Measurements from ENCODE around the gene RASL10B. TPM values are rescaled to one million over a fixed set of nuclear protein-coding genes. Genes with fewer than 3 reads are reported as not detected.

RASL10B gene
- total and polyA plus RNA-seq, 10 of the 15 experiments (the other 5 are each of a cell fraction or from before 2014, with no cell fraction given) = not detected

- TF ChIP-seq CEBPZ (IDR thresholded peaks at IDR 0.05; ENCODE audit: low read depth, low read length) = no peak
- no peak for TF ChIP-seq ZBTB33 (IDR thresholded peaks at IDR 0.05)
- peak; percentile 39 for TF ChIP-seq MAX (IDR thresholded peaks at IDR 0.05; ENCODE audit: low read depth, low read length)
- no peak for TF ChIP-seq ESRRA (IDR thresholded peaks at IDR 0.05; ENCODE audit: low read length)
- peak; percentile 87 for TF ChIP-seq IKZF1 (conservative IDR thresholded peaks at IDR 0.05)
- no peak for TF ChIP-seq BRCA1 (IDR thresholded peaks at IDR 0.05; ENCODE audit: low read depth, low read length)
- no peak for TF ChIP-seq PML (IDR thresholded peaks at IDR 0.05; ENCODE audit: low read length)
- no peak for TF ChIP-seq IRF4 (IDR thresholded peaks at IDR 0.05; ENCODE audit: low read depth, low read length)
- no peak for TF ChIP-seq RCOR1 (conservative IDR thresholded peaks at IDR 0.05; ENCODE audit: low read depth, low read length)
- TF ChIP-seq ZBTB4 (CRISPR knock-in tag; IDR thresholded peaks at IDR 0.05) = no peak
- peak; percentile 62; the same call in 1 of the 2 replicates for TF ChIP-seq TCF3 (IDR thresholded peaks at IDR 0.05; ENCODE audit: borderline replicate concordance, insufficient read depth, low read depth, low read length)
- TF ChIP-seq RAD21 (IDR thresholded peaks at IDR 0.05; ENCODE audit: insufficient read depth, low read depth, low read length) = peak; percentile 73
- no peak for TF ChIP-seq EED (IDR thresholded peaks at IDR 0.05; ENCODE audit: low read depth)
- no peak for TF ChIP-seq REST (IDR thresholded peaks at IDR 0.05; ENCODE audit: low read depth, low read length)
- TF ChIP-seq POU2F2 (IDR thresholded peaks at IDR 0.05; ENCODE audit: borderline replicate concordance, low read depth, low read length) = 0 out of 3 replicates have a peak, but pooled peaks have one; percentile 31
- peak; percentile 92 for TF ChIP-seq GATAD2B (conservative IDR thresholded peaks at IDR 0.05; ENCODE audit: low read depth)
- no peak for TF ChIP-seq SREBF2 (IDR thresholded peaks at IDR 0.05; ENCODE audit: low read length)
Observed at GRCh38 chr17:35764123-35764991, 32.9 kb downstream of the RASL10B start (continued).

All from GM12878 (cell line).